HepG2 (cell line): ENCODE measurements around the gene COX6A2. TPM values are rescaled to one million over a fixed set of nuclear protein-coding genes. Genes with fewer than 3 reads are reported as not detected.

Experiments used
- ATAC-seq: fragments of 200-7000 bp; cut with Tn5 transposase; 3 replicates; pipeline ENCODE4 v1.9.1; 2020; ENCODE audit warnings: mild to moderate bottlenecking, moderate library complexity
- BruUV-seq: library from RNA; stranded (reverse); fragments of 400-500 nt; replicated peaks from 2 replicates; lab custom pipeline; 2021; lab: Mats Ljungman, UMichigan
- CTCF ChIA-PET: fragments of 300-600 bp; formaldehyde crosslinking; extraction: SDS; loops from one replicate; lab custom pipeline; 2021; ENCODE audit warnings: low total read pairs, inconsistent platforms, low intra/inter-chr PET ratio; lab: Yijun Ruan, JAX
- POLR2A ChIA-PET: fragments of 350-600 bp; sonication (Branson Sonifier 250); formaldehyde crosslinking; loops from one replicate; lab custom pipeline; 2020; ENCODE audit warnings: antibody characterized with exemption, inconsistent platforms; lab: Yijun Ruan, JAX
- DNase-seq: peaks from one replicate; pipeline ENCODE4 v3.0.0-alpha.2; 2015; ENCODE audit warnings: low spot score
- FAIRE-seq: peaks from 3 replicates; lab custom pipeline; 2011; peaks lifted over from hg19 to GRCh38; lab: Jason Lieb, UNC
- H2AFZ ChIP-seq: one replicate; pipeline ENCODE4 v1.6.1; 2011; ENCODE audit warnings: low read length, inconsistent platforms
- H3K27ac ChIP-seq: fragments of 300-600 bp; 3 replicates; pipeline ENCODE4 v1.8.0; 2011; ENCODE audit warnings: mixed run types, mild to moderate bottlenecking, mixed read lengths, low read length, inconsistent platforms; ENCODE audit not compliant: insufficient read depth; ENCODE audit errors: extremely low read length
- H3K27me3 ChIP-seq, 2 experiments: fragments of 200-600 bp in 1 of 2; 2 replicates in 1 of 2; 3 replicates in 1 of 2; pipeline versions ENCODE4 v1.6.0 to v1.8.0; 2011; ENCODE audit warnings: low read length in 2 of 2, mild to moderate bottlenecking in 2 of 2, moderate library complexity in 2 of 2, inconsistent platforms in 1 of 2; ENCODE audit not compliant: insufficient read depth in 2 of 2, control insufficient read depth in 1 of 2
- H3K36me3 ChIP-seq, 2 experiments: fragments of 200-600 bp in 1 of 2; replicated peaks in 1 of 2; 2 replicates in 1 of 2; 3 replicates in 1 of 2; pipeline versions ENCODE4 v1.5.1 to v1.8.0; 2011; ENCODE audit warnings: low read length in 2 of 2, inconsistent platforms in 1 of 2; ENCODE audit not compliant: insufficient read depth in 2 of 2, control insufficient read depth in 1 of 2
- H3K4me1 ChIP-seq: 2 replicates; pipeline ENCODE4 v1.5.1; 2012; ENCODE audit warnings: low read length, inconsistent platforms; ENCODE audit not compliant: insufficient read depth
- H3K4me2 ChIP-seq: 2 replicates; pipeline ENCODE4 v1.6.0; 2011; ENCODE audit warnings: low read depth, low read length, inconsistent platforms
- H3K4me3 ChIP-seq, 3 experiments: fragments of 200-600 bp in 1 of 3; sonication (generic), shearing (Covaris generic) in 1 of 3; replicated peaks in 1 of 3; 2 replicates each; pipeline ENCODE4 v1.5.1; 2011 to 2016; ENCODE audit warnings: low read length in 3 of 3, inconsistent platforms in 2 of 3, low read depth in 2 of 3, mild to moderate bottlenecking in 2 of 3, control low read depth in 1 of 3, mixed read lengths in 1 of 3; ENCODE audit not compliant: insufficient read depth in 1 of 3
- H3K79me2 ChIP-seq: one replicate; pipeline ENCODE4 v1.6.1; 2011; ENCODE audit warnings: low read length, inconsistent platforms; ENCODE audit not compliant: insufficient read depth
- H3K9ac ChIP-seq: 2 replicates; pipeline ENCODE4 v1.6.0; 2011; ENCODE audit warnings: mild to moderate bottlenecking, low read depth, low read length, inconsistent platforms; ENCODE audit not compliant: insufficient read depth
- H3K9me3 ChIP-seq: 2 replicates; pipeline ENCODE4 v1.5.1; 2012; ENCODE audit warnings: mild to moderate bottlenecking, low read length
- H4K20me1 ChIP-seq: 2 replicates; pipeline ENCODE4 v1.6.0; 2011; ENCODE audit warnings: inconsistent platforms, mild to moderate bottlenecking, low read length, moderate library complexity; ENCODE audit not compliant: insufficient read depth
- HES4 ChIP-seq: sonication (generic); formaldehyde crosslinking; IDR thresholded peaks from 2 replicates; pipeline ENCODE4 v1.9.0; 2021; ENCODE audit warnings: mild to moderate bottlenecking, missing genetic modification reagents, borderline replicate concordance
- MIER3 ChIP-seq: IDR thresholded peaks from 2 replicates; pipeline ENCODE4 v1.6.1; 2016; ENCODE audit warnings: missing compliant biosample characterization, borderline replicate concordance
- ZBTB3 ChIP-seq: sonication (generic); formaldehyde crosslinking; IDR thresholded peaks from 2 replicates; pipeline ENCODE4 v1.4.0; 2020; ENCODE audit warnings: low read depth, mild to moderate bottlenecking, moderate library complexity, missing genetic modification reagents, borderline replicate concordance
- ZNF142 ChIP-seq: sonication (generic); formaldehyde crosslinking; IDR thresholded peaks from 2 replicates; pipeline ENCODE4 v1.4.0; 2020; ENCODE audit warnings: missing genetic modification reagents
- ZNF597 ChIP-seq: sonication (generic); formaldehyde crosslinking; IDR thresholded peaks from 2 replicates; pipeline ENCODE4 v1.5.0; 2020; ENCODE audit warnings: missing genetic modification reagents
- ZNF619 ChIP-seq: sonication (generic); formaldehyde crosslinking; IDR thresholded peaks from 2 replicates; pipeline ENCODE4 v1.4.0; 2020; ENCODE audit warnings: mild to moderate bottlenecking, missing genetic modification reagents
- WGBS: methylation state at CpG from one replicate; pipeline ENCODE4 v1.1.6; 2017; ENCODE audit warnings: low lambda C conversion rate; 5-methylcytosine and 5-hydroxymethylcytosine counted together
- in situ Hi-C: cut with HindIII; loops from 2 replicates; pipeline ENCODE4 v1.10.0; 2017; ENCODE audit warnings: low pct_unique_long_range_greater_than_20kb; ENCODE audit not compliant: extremely low pct_ligation_motif_present
- intact Hi-C: fragments of 100-400 bp; cut with micrococcal nuclease; formaldehyde crosslinking; loops from one replicate; pipeline ENCODE4 v1.10.0; 2022; ENCODE audit not compliant: unreplicated experiment
- polyA plus RNA-seq, 8 experiments: library from polyadenylated mRNA; depleted of rRNA in 3 of 8; stranded (reverse) in 7 of 8; unstranded in 1 of 8; fragments of >200 nt; fragmentation: Illumina TruSeq in 4 of 8; extraction: Trizol in 4 of 8; gene quantifications; 2 replicates each; pipeline versions ENCODE4 v1.2.1 to v1.2.3, GENCODE V29; 2011 to 2016; ENCODE audit warnings: low read depth in 4 of 8, missing spikeins in 1 of 8, mixed read lengths in 1 of 8; ENCODE audit not compliant: insufficient read depth in 1 of 8
- total RNA-seq, 5 experiments: library from RNA; depleted of rRNA; stranded (reverse); fragments of >200 nt; fragmentation: Illumina TruSeq; extraction: Trizol; gene quantifications; 2 replicates each; pipeline ENCODE4 v1.2.3, GENCODE V29; 2016; ENCODE audit warnings: low read depth in 1 of 5
- TF ChIP-seq, protein P1 (sequence below): IDR thresholded peaks from 2 replicates; pipeline ENCODE4 v1.6.1; 2016
- TF ChIP-seq, protein P2 (sequence below): sonication (generic); formaldehyde crosslinking; IDR thresholded peaks from 2 replicates; pipeline ENCODE4 v1.4.0; 2020; ENCODE audit warnings: missing genetic modification reagents, borderline replicate concordance
- TF ChIP-seq, protein P3 (sequence below): sonication (generic); formaldehyde crosslinking; IDR thresholded peaks from 2 replicates; pipeline ENCODE4 v1.4.0; 2020; ENCODE audit warnings: missing genetic modification reagents

Gene COX6A2
- total and polyA plus RNA-seq, 2 of the 13 experiments (the other 11 are each of a cell fraction or from before 2014, with no cell fraction given): not detected

GRCh38 chr16:31453255-31454204 is 25.4 kb upstream of the COX6A2 start:
- H4K20me1 ChIP-seq: peaks cover 34% of the 10 kb centered on the region
- peak overlapping the region in 1 of 3 experiments; percentile 45; a peak in 2 of 6 replicates for H3K4me3 ChIP-seq
- H3K36me3 ChIP-seq: peaks cover 0 to 2% of the 10 kb centered on the region in 2 experiments; a peak in 1 of 5 replicates
- H3K27ac ChIP-seq: peak overlapping the region; percentile 50
- FAIRE-seq: peak; percentile 67
- H3K9me3 ChIP-seq: no peaks in the 10 kb centered on the region
- 21% methylated on average over 19 of the region's 20 CpGs for WGBS
- ATAC-seq: peak; percentile 52
- ChIA-PET POLR2A (interaction anchor here (0.5 to 1.8 kb wide), 15 partner anchors 14 to 457 kb away, joined by 3 to 7 read pairs (median 4); partner anchors contain the start of genes FUS, KAT8, RUSF1 and TGFB1I1), CTCF (no interaction called here)
- H3K4me2 ChIP-seq: peak overlapping the region; percentile 80
- H3K9ac ChIP-seq: peak overlapping the region; percentile 9; the same call in 1 of the 2 replicates
- H2AFZ ChIP-seq: no peak overlapping the region
- peaks cover 25% of the 10 kb centered on the region for H3K79me2 ChIP-seq
- H3K27me3 ChIP-seq: no peaks in the 10 kb centered on the region; a peak in 1 of 5 replicates
- peak; percentile 75 for DNase-seq
- intact Hi-C loops: no loop called here
- H3K4me1 ChIP-seq: peaks cover 63% of the 10 kb centered on the region
- in situ Hi-C loops: loop anchor here (10.0 kb wide), 1 partner anchor 421 kb away; the partner anchor contains the start of gene ZNF267
- no TSS peak for BruUV-seq
- peak; percentile 77; the same call in 1 of the 2 replicates for TF ChIP-seq MIER3 (CRISPR knock-in tag)
- TF ChIP-seq ZNF142 (CRISPR knock-in tag): no peak
- TF ChIP-seq ZNF597 (CRISPR knock-in tag): no peak
- TF ChIP-seq, protein P1, sequence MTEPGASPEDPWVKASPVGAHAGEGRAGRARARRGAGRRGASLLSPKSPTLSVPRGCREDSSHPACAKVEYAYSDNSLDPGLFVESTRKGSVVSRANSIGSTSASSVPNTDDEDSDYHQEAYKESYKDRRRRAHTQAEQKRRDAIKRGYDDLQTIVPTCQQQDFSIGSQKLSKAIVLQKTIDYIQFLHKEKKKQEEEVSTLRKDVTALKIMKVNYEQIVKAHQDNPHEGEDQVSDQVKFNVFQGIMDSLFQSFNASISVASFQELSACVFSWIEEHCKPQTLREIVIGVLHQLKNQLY (CRISPR knock-in tag): peak; percentile 29; the same call in 1 of the 2 replicates
- no peak for TF ChIP-seq HES4
- TF ChIP-seq ZBTB3 (CRISPR knock-in tag): no peak
- TF ChIP-seq, protein P2, sequence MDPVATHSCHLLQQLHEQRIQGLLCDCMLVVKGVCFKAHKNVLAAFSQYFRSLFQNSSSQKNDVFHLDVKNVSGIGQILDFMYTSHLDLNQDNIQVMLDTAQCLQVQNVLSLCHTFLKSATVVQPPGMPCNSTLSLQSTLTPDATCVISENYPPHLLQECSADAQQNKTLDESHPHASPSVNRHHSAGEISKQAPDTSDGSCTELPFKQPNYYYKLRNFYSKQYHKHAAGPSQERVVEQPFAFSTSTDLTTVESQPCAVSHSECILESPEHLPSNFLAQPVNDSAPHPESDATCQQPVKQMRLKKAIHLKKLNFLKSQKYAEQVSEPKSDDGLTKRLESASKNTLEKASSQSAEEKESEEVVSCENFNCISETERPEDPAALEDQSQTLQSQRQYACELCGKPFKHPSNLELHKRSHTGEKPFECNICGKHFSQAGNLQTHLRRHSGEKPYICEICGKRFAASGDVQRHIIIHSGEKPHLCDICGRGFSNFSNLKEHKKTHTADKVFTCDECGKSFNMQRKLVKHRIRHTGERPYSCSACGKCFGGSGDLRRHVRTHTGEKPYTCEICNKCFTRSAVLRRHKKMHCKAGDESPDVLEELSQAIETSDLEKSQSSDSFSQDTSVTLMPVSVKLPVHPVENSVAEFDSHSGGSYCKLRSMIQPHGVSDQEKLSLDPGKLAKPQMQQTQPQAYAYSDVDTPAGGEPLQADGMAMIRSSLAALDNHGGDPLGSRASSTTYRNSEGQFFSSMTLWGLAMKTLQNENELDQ (CRISPR knock-in tag): 0 out of 2 replicates have a peak, but pooled peaks have one; percentile 19
- TF ChIP-seq ZNF619 (CRISPR knock-in tag): peak; percentile 77; the same call in 1 of the 2 replicates
- TF ChIP-seq, protein P3, sequence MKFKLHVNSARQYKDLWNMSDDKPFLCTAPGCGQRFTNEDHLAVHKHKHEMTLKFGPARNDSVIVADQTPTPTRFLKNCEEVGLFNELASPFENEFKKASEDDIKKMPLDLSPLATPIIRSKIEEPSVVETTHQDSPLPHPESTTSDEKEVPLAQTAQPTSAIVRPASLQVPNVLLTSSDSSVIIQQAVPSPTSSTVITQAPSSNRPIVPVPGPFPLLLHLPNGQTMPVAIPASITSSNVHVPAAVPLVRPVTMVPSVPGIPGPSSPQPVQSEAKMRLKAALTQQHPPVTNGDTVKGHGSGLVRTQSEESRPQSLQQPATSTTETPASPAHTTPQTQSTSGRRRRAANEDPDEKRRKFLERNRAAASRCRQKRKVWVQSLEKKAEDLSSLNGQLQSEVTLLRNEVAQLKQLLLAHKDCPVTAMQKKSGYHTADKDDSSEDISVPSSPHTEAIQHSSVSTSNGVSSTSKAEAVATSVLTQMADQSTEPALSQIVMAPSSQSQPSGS: peak; percentile 95
